Dermis microvascular lymphatic vessel endothelial cell (primary cell): ENCODE data around the gene KLHL11. TPM values are rescaled to one million over a fixed set of nuclear protein-coding genes. Genes with fewer than 3 reads are reported as not detected.
"Not testable (repeated sequence)": the region's sequence is repeated elsewhere in the genome, so short reads cannot be mapped to it uniquely, and the experiment has no call there.

ENCODE experiments used
- DNase-seq, 2 donors: peaks; one replicate each; pipeline versions ENCODE4 v3.0.0 to v3.0.0-alpha.2; 2010; ENCODE audit warnings: low read depth in 2 of 2
- total RNA-seq: library from RNA; depleted of rRNA; stranded (reverse); fragments of >200 nt; gene quantifications from 2 replicates; pipeline ENCODE4 v1.2.1, GENCODE V29; 2014

KLHL11 gene
- total RNA-seq, 1 donor from 2014 or later, result 24.0 TPM

- not testable (repeated sequence) for DNase-seq
These were observed 25.8 kb downstream of the KLHL11 start for GRCh38 chr17:41839448-41839847.

DNA sequence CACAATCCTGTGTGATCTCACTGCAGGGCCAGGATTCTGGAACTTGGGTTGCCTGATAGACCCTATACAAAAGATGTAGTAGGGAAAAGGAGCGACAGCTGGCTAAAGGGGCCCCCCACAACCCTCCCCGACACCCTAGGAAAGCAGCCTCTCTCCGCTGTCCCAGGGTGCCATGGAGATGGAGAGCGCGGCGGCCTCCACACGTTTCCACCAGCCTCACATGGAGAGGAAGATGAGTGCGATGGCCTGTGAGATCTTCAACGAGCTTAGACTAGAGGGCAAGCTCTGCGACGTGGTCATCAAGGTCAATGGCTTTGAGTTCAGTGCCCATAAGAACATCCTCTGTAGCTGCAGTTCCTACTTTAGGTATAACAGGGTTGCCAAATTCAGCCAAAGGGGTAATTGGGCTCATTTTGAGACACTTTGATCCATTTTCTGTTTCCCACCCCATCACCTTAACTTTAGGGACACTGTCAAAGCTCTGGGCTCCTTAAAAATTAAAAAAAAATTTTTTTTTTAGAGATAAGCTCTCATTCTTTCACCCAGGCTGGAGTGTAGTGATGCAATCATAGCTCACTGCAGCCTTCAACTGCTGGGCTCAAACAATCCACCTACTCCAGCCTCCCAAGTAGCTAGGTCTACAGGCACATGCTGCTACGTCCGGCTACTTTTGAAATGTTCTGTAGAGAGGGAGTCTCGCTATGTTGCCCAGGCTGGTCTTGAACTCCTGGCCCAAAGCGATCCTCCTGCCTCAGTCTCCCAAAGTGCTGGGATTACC lies 27.3 kb downstream of the KLHL11 start, which contains the start of gene KLHL10:
Gene KLHL10 (plus strand): TSS at position 65 of the 778 bp plus-strand sequence. CDS start 108 bp downstream, at position 173.
- DNase-seq, result no peak

- DNase-seq, result no peak
These were observed 28.6 kb downstream of the KLHL11 start for GRCh38 chr17:41836550-41837196.

DNA sequence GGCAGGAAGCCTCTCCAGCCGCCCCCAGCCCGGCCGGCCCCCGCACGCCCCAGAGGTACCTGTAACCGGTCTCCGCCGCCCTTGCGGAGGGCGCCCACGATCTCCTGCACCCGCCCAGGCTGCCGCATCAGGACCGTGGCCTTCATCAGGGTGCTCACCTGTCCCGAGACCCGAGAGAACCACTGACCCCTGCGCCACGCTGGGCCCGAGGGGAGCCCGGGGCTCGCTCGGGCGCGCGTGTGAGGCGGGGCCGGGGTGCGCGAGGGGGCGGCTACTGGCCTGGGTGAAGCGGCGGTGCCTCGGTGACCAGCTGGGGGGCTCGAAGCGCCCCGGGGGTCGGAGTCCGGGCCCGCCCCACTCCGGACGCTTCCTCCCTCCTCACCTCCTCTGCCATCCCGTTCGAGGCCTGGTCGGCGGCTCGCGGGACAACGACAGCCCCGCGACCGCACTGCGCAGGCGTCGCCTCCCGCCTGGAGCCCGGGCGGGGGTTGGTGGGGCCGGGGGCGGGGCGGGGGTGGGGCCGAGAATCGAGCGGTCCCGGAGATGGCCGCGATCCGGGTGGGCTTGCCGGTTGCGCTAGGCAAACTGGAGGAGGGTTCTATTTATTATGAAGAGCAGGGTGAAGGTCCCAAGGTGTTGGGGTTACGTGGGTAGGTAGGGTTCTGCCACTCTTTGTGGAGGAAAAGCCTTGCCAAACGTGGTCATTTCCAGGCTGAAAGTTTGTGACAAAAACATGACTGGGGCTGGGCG lies 29.2 kb downstream of the KLHL11 start, which contains the start of gene NT5C3B:
Gene NT5C3B (minus strand): TSS at position 433 of the 750 bp plus-strand sequence. CDS start 39 bp downstream, at position 394.
- peak in 1 of 2 donors; percentile 54 for DNase-seq

DNA sequence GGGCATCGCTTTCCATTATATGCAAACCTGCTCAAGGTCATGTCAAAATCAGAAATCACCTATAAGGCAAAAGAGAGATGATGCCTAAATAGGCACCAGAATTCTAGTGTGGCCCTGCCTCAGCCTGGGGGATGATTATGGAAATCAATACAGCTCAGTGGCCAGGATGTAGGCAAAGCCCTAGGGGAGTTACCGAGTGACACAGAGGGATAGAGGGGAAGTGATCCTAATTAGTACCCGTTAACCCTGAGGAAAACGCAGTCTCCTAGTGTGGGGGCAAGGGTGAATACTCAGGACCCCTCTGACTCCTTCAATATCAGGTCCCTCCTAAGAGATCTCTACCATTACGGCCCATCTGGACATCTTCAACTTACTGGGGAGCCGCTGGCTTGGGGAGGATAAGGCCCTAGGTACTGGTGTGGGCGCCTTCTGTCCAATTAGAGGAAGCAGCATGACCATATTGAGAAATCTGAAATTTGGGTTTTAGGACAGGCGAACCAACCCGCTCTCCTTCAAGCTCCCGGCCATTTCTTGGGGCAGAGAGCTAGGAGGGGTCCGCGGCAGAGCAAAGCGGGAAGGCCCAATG lies 29.9 kb downstream of the KLHL11 start:
- DNase-seq, result no peak

DNA sequence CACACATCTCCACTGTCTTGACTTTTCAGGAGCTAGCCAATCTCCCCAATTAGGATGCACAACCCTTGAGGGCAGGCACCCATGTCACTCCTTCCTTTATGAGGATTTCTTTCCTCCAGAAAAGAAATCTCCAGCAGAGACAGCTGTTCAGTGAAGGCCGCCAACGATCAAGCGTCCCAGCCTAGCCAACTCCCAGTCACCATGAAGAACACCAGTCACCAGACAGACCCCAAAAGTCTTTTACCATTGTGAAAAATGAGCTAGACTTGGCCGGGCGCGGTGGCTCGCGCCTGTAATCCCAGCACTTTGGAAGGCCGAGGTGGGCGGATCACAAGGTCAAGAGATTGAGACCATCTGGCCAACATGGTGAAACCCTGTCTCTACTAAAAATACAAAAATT lies 35.3 kb downstream of the KLHL11 start:
- not testable (repeated sequence) for DNase-seq

DNA sequence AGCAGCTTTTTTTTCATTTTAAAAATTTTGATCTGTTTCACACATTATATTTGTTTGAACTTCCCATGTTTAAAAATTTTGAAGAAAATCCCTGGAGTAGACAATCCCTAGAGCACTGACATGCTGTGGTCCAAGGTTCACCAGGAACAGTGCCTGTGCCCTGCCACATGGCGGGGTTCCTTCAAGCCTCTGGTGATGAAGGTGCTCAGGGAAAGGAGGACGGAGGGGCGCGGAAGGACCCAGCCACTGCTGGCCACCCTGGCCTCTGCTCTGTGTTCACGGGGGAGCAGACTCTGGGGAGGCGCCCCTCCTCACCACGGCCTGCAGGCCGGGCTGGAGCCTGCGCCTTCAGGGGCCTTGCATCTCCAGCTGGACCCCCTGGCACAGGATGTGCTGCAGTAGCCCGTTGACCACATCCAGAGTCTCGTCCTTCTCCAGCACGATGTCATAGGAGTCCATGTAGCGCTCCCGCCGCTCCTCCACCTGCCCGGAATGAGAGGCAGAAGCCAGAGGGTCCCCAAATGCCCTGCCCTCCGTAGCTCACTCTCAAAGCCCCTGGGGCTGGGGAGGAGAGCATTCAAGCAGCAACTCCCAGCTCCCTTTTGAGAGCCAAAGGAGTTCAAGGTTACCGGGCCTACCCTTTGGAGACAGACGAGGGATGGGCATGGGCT lies 39.9 kb downstream of the KLHL11 start:
- DNase-seq, result no peak

DNA sequence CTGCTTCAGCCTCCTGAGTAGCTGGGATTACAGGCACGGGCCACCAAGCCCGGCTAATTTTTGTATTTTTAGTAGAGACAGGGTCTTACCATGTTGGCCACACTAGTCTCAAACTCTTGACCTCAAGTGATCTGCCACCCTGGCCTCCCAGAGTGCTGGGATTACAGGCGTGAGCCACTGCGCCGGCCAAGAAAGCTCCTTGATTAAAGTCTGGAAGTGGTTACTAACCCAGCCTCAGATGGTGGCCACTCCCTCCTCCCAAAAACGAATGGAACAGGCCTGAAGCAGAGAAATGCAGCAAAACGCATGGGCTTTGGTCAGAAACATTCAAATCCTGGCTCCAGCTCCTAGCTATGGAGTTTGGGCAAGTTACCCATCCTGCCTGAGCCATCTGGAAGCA lies 41.1 kb downstream of the KLHL11 start:
- DNase-seq, result no peak

GRCh38 chr17:41823580-41823979 lies 41.6 kb downstream of the KLHL11 start:
- DNase-seq, result no peak

DNA sequence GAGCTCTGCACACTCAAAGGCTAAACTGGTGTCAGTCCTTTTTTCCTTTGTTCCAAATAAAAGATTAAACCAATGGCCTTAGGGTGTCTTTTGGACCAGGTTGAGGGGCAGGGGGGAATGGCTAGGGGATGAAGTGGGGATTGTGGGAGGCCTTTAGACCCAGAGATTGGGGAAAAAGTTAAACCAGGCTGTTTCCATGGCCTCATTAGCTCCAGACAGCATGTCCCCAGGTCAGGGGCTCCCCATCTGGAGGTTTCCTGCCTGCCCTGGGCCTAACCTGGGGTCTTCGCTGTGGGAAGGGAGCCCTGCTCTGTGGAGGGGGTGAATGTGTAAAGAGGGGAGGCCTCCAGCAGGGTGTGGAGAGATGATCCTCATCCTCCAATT lies 42.1 kb downstream of the KLHL11 start:
- no peak for DNase-seq

GRCh38 chr17:41822216-41823140 lies 42.7 kb downstream of the KLHL11 start:
- no peak for DNase-seq

DNA sequence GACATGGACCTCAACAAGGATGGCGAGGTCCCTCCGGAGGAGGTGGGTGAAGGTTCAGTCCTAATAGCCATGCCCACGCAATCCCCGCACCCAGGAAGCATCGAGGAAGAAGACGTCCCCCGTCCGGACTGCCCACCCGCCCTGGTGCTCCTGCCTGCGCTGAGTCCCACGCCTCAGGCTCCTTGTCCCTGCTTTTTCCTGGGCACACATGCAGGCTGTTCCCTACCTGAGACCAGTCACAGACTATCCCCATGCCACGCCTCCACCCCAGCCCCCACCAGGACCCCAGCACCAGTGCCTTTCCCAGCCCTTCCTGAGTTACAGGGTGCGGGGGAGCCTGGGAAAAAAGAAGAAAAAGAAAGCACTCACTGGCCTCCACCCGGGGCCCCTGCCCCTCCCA lies 43.4 kb downstream of the KLHL11 start:
- no peak for DNase-seq

GRCh38 chr17:41818024-41818423 lies 47.2 kb downstream of the KLHL11 start:
- DNase-seq, result no peak

DNA sequence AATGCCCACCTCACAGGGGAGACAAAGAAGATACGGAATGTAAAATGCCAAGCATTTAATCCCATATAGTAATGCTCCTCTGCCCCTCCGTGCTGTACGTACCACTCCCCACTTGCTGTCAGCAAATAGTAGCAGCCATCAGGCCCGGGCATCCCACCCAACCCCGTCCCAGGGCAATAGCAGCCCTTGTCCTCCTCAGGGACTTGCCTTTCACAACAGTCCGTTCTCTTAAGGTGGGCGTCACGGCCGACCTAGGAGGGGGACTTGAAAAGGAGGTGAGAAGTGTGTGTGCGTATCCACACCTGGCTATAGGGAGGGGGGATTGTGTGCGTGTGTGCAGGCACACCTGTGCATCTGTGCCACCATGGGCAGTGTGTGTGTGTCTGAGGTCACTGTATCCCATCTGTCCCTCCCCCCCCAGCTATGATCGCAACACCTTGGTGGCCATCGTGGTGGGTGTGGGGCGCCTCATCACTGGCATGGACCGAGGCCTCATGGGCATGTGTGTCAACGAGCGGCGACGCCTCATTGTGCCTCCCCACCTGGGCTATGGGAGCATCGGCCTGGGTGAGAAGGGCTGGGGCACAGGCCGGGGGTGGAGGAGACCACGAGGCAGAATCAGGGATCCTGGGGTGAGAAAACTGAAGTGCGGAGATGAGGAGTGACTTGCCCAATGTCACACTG lies 48.4 kb downstream of the KLHL11 start:
- no peak for DNase-seq

DNA sequence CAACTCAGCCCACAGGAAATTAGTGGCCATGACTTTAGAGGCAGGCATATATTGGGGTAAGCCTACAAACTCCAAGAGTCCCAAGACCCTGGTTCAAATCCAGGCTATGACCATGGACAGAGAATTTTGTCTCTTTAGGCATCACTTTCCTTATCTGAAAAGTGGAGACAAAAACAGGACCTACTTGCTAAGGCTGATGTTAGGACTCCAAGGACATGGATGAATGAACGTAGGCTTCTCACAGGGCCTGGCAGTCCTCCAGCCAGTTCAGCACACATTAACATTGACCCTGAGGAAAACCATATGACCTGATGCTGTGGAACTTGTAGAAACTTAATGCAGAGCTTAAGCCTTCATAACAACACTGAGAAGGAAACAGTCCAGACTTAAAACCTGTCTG lies 51.0 kb downstream of the KLHL11 start:
- DNase-seq, result no peak

- DNase-seq, result no peak
These were observed 51.5 kb downstream of the KLHL11 start for GRCh38 chr17:41813699-41814124.

- DNase-seq, result no peak
These were observed 52.0 kb downstream of the KLHL11 start for GRCh38 chr17:41813152-41813680.

- peak; percentile 40 to 79 for DNase-seq
These were observed 52.7 kb downstream of the KLHL11 start, which contains the start of gene FKBP10 for GRCh38 chr17:41812381-41813151. Gene FKBP10, plus strand, starts transcription at chr17:41813004. Its CDS starts 31 bp downstream, at chr17:41813035.
